ENCODE measurements around the gene SIRT1.
"Not testable (repeated sequence)": the region's sequence is repeated elsewhere in the genome, so short reads cannot be mapped to it uniquely, and the experiment has no call there.

The SIRT1 gene

DNA sequence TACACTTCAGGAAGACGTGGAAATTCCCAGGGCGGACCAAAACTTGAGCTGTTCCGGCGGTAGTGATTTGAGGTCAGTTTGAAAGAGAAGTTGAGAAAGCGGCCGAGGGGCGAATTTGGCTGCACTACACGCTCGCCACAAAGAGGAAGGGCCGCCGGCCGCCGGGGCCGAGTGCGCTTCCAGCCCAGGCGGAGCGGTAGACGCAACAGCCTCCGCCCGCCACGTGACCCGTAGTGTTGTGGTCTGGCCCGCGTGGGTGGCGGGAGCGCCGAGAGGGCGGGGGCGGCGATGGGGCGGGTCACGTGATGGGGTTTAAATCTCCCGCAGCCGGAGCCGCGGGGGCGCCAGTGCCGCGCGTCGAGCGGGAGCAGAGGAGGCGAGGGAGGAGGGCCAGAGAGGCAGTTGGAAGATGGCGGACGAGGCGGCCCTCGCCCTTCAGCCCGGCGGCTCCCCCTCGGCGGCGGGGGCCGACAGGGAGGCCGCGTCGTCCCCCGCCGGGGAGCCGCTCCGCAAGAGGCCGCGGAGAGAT is at the start of gene SIRT1:
Gene SIRT1, plus strand, starts transcription at position 344 of the 529 bp plus-strand sequence. Its CDS starts 66 bp downstream, at position 410.
- DNase-seq (ENCODE audit: extremely low read depth in 1 of 2, low read depth in 1 of 2): peak; percentile 87 to 92

- DNase-seq (ENCODE audit: extremely low read depth in 1 of 2, low read depth in 1 of 2): not testable (repeated sequence)
These were observed 48.7 kb upstream of the SIRT1 start for GRCh38 chr10:67835541-67836394.

- DNase-seq (ENCODE audit: extremely low read depth in 1 of 2, low read depth in 1 of 2): no peak
These were observed 48.0 kb upstream of the SIRT1 start for GRCh38 chr10:67836488-67836887.

GRCh38 chr10:67836972-67837371 is 47.5 kb upstream of the SIRT1 start:
- DNase-seq (ENCODE audit: extremely low read depth in 1 of 2, low read depth in 1 of 2): no peak

- DNase-seq (ENCODE audit: extremely low read depth in 1 of 2, low read depth in 1 of 2): no peak
These were observed 46.7 kb upstream of the SIRT1 start, which contains the start of gene DNAJC12 for GRCh38 chr10:67837541-67838314. Gene DNAJC12, minus strand, starts transcription at chr10:67838188. Its CDS starts 177 bp downstream, at chr10:67838011.

DNA sequence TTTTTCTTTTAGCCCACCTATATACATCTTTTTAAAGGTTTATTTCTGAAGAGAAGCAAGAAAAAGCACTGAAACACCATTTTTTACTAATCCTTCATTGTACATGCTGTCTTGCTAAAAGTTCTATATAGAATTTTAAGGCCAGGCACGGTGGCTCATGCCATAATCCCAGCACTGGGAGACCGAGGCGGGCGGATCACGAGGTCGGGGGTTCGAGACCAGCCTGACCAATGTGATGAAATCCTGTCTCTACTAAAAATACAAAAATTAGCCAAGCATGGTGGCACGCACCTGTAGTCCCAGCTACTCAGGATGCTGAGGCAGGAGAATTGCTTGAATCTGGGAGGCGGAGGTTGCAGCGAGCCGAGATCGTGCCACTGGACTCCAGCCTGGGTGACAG is 44.9 kb upstream of the SIRT1 start:
- not testable (repeated sequence) for DNase-seq (ENCODE audit: extremely low read depth in 1 of 2, low read depth in 1 of 2)

DNA sequence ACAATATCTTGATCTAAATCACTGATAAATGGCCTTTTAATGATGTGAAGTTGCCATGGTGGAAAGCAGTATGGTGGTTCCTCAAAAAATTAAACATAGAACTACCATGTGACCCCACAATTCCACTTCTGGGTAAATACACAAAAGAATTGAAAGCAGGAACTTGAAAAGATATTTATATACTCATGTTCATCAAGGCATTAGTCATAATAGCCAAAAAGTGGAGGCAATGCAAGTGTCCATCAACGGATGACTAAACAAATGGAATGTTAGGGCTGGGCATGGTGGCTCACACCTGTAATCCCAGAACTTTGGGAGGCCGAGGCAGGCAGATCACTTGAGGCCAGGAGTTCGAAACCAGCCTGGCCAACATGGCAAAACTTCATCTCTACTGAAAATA is 44.5 kb upstream of the SIRT1 start:
- DNase-seq (ENCODE audit: extremely low read depth in 1 of 2, low read depth in 1 of 2): no peak

DNA sequence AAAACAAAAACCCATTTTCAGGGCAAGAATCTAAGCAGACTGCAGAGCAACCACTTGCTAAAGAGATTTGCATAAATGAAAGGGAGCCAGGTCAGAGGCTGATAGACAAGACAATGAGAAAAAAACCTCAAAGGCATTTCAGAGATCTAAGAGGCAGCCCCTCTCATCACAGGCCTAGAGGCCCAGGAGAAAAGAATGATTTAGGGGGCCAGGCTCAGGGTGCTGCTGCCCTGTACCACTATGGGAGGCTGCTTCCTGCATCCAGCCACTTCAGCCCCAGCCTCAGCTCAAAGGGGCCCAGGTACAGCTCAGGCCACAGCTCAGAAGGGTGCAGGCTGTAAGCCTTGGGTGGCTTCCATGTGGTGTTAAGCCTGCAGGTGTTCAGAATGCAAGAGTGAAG is 42.7 kb upstream of the SIRT1 start:
- no peak for DNase-seq (ENCODE audit: extremely low read depth in 1 of 2, low read depth in 1 of 2)

GRCh38 chr10:67843284-67843683 is 41.2 kb upstream of the SIRT1 start:
- no peak for DNase-seq (ENCODE audit: extremely low read depth in 1 of 2, low read depth in 1 of 2)

- peak; percentile 75 to 88 for DNase-seq (ENCODE audit: extremely low read depth in 1 of 2, low read depth in 1 of 2)
These were observed 35.0 kb upstream of the SIRT1 start for GRCh38 chr10:67849331-67850011.

GRCh38 chr10:67851186-67851585 is 33.3 kb upstream of the SIRT1 start:
- DNase-seq (ENCODE audit: extremely low read depth in 1 of 2, low read depth in 1 of 2): no peak

- no peak for DNase-seq (ENCODE audit: extremely low read depth in 1 of 2, low read depth in 1 of 2)
These were observed 31.7 kb upstream of the SIRT1 start for GRCh38 chr10:67852761-67853160.

DNA sequence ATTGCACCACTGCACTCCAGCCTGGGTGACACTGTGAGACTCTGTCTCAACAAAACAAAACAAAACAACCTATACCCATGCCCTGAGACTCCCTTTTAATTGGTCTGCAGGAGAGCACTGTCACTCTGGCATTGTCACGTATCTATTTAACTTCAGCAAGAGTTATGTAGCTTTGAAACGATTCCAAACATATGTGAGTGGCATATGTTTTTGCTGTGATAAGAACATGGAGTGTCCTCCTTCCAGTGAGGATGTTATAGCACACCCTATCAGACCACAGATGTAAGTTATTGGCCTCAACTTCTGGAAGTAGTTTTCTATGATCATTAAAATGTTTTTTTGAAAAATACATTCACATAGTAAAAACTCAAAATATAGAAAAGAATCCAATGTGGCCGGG is 30.9 kb upstream of the SIRT1 start:
- DNase-seq (ENCODE audit: extremely low read depth in 1 of 2, low read depth in 1 of 2): no peak

DNA sequence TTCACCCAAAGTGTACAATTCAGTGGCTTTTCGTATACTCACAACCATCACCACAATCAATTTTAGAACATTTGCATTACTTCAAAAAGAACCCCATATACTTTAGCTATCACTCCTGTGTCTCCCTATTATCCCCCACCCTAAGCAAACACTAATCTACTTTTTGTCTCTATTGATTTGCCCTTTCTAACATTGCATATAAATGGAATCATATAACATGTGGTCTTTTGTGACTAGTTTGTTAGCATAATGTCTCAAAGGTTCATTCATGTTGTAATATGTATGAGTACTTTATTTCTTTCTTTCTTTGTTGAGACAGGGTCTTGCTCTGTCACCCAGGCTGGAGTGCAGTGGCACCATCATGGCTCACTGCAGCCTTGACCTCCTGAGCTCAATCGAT is 25.5 kb upstream of the SIRT1 start:
- DNase-seq (ENCODE audit: extremely low read depth in 1 of 2, low read depth in 1 of 2): no peak

DNA sequence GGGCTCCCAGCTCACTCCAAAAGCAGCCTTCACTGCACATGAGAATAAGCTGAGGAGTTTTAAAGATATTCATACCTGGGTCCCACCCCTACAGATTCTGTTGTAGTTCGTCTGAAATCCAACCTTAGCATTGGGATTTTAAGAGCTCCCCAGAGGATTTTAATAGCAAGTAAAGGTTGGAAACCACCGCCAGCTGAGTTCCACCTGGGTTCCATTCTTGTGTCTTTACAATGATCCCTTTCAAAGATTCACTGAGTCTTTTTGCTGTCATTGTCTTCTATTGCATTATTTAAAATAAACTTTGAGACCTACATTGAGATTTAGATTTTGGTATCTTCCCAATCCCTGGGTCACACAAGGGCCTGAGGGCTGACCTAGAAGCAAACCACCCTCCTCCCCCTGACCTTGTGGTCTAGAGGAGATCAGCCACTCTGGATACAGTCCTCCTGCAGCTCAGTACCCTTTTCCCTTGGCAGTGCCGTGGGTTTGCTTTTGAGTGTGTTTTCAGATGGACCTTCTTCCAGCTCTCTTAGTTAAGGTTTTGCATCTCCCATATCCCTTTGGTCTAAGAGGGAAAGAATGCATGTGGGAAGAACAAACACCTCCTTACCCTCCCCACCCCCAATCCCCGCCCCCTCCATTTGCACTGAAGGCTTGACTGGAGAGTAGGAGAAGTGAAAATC is 22.6 kb upstream of the SIRT1 start:
- no peak for DNase-seq (ENCODE audit: extremely low read depth in 1 of 2, low read depth in 1 of 2)

- DNase-seq (ENCODE audit: extremely low read depth in 1 of 2, low read depth in 1 of 2): no peak
These were observed 21.4 kb upstream of the SIRT1 start for GRCh38 chr10:67863094-67863493.

- DNase-seq (ENCODE audit: extremely low read depth in 1 of 2, low read depth in 1 of 2): no peak
These were observed 19.7 kb upstream of the SIRT1 start for GRCh38 chr10:67864607-67865371.

DNA sequence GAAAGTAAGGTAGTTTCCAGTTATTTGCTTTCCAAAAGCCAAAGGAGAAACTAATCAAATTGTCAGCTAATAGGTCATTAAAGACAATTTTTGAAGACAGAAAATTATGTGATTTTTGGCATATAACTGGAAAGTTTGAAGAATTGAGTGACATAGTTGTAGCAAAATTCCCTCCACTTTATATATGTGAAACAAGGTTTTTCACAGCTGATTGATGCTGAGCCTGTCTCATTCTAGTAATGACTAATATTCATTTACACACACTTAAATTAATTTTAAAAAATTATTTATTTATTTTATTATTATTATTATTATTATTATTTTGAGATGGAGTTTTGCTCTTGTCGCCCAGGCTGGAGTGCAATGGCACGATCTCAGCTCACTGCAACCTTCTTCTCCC is 16.3 kb upstream of the SIRT1 start:
- no peak for DNase-seq (ENCODE audit: extremely low read depth in 1 of 2, low read depth in 1 of 2)

GRCh38 chr10:67869996-67870395 is 14.5 kb upstream of the SIRT1 start:
- no peak for DNase-seq (ENCODE audit: extremely low read depth in 1 of 2, low read depth in 1 of 2)

Data from activated CD8-positive, alpha-beta memory T cell treated with anti-CD3 and anti-CD28 coated beads for 1 hour (primary cell).